Stimulated activated CD4-positive, alpha-beta T cell treated with anti-CD3 and anti-CD28 coated beads, Interleukin-1b, Interleukin-23, amount 100 ng/mL, for 4 hours (primary cell): ENCODE data around the gene CNTLN.
"Not testable (repeated sequence)": the region's sequence is repeated elsewhere in the genome, so short reads cannot be mapped to it uniquely, and the experiment has no call there.

Experiments
- DNase-seq, 2 donors: peaks; one replicate each; pipeline ENCODE4 v3.0.0-alpha.2; 2020; ENCODE audit warnings: low read depth in 2 of 2

Gene CNTLN

DNA sequence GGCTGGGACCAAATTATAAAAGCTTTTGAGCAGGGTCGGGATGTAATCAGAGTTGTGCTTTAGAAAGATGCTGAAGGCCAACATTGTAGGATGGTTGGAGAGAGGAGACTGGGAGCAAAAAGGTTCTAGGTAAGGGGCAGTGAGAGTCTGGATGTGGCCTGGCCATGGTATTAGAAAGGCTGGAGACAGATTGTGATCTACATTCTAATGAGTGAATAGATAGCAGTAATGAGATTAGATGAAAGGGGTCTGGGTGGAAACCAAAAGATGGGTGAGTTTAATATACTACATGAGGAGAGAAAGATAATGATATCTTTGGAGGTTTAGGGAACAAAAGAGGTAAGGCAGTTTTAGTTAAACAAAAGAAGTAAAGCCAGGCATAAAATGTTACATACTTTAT is 355.3 kb downstream of the CNTLN start:
- DNase-seq: no peak

DNA sequence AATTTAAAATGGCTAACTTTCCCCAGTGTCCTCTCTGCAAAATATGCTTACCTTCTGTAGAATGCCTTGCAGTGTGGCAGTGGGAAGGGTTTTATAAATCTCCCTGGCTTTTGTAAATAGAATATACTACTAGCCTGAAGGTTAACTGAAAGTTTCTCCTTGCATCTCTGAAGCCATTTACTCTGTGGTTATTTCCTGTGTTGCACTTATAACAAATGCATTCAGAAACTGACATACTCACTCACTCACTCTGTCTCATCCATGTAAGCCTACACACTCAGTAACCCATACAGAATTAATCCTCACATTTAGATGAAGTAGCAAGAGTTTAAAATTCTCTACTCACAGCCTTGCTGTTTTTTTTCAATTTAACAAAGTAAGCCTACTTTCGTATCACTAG is 356.9 kb downstream of the CNTLN start:
- DNase-seq: no peak

DNA sequence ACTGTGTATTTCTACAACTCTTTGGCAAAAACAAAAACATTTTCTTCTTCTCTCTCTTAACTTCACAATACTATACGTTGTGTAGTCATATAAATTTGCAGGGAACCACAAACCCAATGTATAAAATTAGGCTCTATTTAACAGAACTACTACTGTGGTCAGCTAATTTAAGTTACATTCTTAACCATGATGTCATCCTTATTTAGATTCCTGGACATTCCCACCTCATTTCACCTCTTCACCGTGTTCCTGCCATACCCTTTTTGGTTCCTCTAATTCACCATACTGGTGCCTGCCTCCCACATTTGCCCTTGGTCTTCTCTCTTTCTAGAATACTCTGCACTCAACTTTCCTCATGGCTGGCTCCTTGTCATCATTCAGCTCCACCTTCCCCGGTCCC is 368.4 kb downstream of the CNTLN start:
- DNase-seq: no peak

DNA sequence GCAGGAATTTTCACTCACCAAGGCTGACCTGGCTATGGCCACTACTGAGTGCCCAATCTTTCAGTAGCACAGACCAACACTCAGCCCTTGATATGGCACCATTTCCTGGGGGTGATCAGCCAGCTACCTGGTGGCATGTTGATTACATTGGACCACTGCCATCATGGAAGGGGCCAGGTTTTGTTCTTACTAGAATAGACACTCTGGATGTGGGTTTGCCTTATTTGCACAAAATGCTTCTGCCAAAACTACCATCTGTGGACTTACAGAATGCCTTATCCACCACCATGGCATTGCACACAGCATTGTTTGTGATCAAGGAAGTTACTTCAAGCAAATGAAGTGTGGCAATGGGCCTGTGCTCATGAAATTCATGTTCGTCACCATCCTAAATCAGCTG is 374.3 kb downstream of the CNTLN start:
- no peak for DNase-seq

DNA sequence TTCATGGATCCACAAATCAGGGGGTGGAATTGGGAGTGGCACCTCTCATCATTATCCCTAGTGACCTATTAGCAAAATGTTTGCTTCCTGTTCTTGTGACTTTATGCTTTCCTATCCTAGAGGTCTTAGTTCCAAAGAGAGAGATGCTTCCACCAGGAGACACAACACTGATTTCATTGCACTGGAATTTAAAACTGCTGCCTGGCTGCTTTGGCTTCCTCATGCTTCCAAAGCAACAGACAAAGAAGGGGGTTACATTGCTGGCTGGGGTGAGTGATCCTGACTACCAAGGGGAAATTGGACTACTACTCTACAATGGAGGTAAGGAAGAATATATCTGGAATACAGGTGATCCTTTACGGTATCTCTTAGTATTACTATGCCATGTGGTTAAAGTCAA is 374.9 kb downstream of the CNTLN start:
- DNase-seq: no peak

DNA sequence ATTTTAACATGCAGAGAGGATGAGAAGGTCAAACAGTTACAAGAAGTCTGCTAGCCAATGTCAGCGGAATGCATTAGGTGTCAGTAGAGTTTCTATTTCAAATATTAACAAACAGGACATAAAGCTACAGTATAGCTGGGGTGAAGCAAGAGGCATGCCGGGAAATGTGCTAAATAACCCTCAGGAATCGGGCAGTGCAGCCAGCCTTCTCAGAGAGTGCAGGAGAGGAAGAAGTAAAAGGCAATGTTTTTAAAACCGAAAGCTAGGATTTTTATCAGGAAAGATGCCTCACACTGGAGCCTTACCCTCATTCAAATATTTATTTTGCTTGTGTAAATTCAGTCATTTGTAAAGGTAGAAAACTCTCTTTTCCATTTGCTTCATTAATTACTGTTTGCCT is 384.9 kb downstream of the CNTLN start:
- DNase-seq: no peak

DNA sequence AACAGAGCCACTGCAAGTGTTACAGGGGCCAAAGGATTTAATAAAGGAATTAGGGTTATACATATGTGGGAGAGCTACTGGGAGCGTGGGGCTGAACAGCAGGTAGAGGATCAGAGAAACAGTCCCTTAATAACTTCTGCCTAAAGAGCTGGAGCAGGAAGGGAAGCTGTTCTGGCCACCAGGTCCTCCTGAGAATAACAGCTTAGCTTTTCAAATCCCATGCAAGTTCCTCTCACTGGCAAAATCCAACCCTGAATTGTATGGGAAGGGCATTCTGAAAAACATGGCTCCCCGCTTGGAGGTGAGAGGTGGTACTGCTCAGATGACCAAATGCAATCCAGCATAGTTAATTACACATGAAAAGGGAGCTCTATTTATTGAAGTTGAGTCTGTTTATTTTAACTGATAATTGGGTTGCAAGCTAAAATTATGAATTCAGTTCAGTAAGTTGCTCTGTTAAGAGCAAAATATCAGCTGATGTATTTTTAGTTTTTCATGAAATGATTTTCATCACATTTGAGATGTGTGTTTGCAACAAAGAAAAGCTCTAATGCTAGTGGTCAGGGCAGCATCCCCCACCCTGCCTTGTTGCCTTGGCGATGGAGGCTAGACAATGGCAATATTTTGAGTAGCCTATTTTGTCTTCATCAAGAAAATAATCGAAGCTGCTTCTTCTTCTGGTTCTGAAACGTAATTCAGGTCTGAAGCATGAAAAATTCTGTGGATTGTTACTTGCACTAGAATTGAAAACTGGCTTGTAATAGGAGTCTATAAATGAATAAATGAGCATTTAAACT is 385.6 kb downstream of the CNTLN start:
- DNase-seq: no peak

DNA sequence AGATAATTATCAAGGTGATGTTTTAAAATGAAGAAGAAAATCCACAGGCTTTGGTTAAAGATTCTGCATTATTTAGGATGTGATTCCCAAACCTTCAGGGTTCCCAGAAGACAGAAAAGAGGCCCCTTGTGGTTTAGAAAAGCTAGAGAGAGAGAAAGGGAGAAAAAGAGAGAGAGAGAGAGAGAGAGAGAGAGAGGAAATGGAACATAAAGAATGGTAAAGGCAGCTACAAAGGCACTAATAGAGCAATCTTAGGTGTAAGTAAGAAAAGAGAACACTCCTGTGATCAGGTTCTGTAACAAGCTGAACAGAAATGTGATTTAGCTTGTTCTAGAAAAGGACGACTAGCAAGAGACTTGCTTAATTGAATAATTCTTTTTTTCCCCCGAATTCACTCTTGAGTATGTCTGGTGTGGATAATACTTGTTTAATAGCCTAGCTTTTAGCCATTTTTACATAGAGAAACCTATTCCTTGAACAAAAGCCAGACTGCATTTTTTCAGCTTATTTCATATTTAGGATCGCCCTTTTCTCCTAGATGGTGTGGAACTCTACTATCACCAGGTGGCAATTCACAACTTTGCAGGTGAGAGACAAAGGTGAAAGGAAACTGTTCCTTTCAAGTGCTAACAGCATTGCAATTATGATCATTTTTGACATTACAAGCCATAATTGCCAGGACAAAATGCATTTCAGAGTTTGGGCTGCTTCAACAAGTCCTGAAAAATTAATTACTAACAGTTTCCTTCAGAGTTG is 386.4 kb downstream of the CNTLN start:
- no peak for DNase-seq

DNA sequence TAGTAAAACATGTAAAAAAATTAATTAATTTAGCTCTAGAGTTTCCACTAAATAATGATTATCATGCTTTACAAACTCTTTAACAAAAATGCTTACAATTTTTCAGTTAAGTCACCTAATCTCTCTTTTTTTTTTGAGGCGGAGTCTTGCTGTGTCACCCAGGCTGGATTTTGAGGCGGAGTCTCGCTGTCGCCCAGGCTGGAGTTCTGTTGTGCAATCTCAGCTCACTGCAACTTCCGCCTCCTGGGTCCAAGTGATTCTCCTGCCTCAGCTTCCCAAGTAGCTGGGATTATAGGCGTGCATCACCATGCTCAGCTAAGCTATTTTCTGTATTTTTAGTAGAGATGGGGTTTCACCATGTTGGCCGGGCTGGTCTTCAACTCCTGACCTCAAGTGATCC is 391.9 kb downstream of the CNTLN start:
- DNase-seq: not testable (repeated sequence)

DNA sequence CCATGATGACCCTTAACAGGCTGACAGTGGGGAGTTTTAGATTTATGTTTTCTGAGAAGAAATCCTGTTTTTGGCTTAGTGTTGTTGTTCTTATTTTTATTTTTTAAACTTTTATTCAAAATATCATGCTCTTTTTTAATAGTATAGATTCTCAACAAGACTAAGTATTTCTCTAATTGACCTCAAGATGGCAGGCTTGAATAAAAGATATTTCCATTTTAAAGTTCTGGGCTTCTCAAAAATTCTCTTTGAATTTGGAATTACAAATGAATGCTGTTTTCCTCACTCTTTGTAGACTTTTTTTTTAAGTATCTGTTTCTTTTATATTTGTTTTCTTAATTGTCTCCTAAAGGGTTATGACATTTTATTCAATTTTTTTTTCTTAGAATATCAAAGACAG is 394.0 kb downstream of the CNTLN start:
- no peak for DNase-seq

DNA sequence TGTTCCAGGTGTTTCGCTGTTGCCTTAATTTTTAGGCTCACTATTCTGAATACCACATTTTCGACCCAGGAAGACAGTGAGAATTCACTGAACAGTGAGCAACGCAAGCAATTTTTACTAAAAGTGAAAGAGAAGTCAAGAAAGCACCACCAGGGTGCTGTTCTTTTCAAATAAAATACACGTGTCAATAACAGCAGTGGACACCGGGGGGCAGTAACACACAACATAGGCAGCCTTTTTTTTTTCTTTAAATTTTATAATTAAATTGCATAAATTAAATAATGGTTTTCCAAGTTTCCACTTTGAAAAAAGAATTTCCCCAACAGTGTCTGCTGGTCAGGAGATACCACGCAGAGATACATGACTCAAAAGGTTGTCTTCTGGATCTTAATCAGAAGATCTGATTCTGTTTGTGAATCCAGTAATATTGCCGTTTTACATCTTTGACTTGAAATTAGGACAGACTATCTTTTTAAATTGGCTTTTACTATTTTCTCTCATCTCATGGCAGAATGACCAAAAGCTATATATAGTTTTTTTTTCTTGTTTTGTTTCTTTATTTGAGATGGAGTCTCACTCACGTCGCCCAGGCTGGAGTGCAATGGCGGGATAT is 396.9 kb downstream of the CNTLN start:
- DNase-seq: no peak

DNA sequence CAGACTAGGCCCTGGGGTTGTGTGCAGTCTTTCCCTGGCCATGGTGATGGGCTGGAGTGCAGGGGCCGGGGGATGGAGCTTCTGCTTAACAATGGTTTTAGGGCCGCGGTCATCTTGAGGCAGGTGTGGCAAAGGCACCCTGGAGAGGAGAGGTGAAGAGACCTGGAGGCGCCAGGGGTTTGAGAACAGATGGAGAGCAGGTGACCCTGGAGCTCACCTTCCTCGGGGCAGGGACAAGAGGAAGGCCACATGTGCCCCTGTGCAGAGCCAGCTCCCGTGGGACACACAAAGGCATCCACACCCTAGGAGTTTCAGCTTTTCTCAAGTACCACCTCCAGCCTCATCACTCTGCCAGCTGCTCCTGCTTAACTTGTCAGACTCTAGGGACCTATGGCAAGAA is 397.6 kb downstream of the CNTLN start:
- DNase-seq: no peak

DNA sequence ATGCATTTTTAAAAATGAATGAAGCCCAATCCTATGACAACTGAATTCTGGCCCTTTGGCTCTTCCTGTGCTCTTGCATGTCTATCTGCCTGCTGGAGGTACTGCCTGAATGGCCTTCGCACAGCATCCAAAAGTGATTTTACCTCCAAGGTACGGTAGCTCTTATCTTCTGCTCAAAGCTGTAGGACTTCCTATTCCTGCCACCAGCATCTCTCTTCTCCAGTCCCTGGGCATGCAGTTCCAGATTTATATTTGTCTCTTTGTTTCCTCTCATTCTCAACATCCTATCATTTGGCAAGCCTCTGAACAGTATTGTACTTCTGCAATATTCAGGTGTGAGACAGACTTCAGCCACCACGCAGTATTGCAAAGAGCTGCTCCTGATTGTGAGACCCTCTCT is 400.3 kb downstream of the CNTLN start:
- no peak for DNase-seq

DNA sequence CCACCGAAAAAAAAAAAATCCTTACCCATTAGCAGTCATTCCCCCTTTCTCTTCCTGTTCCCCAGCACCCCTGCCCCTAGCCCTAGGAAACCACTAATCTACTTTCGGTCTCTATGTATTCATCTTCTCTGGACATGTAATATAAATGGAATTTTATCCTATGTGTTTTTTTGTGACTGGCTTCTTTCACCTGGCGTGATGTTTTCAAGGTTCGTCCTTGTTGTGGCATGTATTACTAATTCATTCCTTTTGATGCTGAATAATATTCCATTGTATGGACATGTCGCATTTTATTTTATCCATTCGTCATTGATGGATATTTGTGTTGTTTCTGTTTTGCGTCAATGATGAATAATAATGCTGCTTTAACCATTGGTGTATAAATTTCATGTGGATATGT is 401.2 kb downstream of the CNTLN start:
- DNase-seq: no peak

DNA sequence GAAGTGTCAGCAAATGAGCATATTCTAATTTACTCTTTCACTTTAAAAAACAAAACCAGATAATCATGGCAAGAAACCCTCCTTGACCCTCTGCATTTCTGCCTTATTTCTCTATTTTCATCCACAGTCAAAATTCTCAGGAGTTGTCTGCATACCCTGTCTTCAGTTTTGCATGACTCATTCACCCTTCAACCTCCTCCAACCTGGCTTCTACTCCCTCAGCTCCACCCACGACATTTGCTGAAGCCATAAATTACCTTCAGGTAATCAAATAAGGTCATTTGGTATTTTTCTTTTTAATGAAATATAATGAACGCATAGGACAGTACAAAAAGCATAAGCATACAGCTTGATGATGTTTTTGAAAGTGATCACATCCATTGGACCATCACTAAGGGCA is 416.2 kb downstream of the CNTLN start:
- DNase-seq: no peak
